Karpas-422 (cell line): ENCODE data around the gene LEMD1. TPM values are rescaled to one million over a fixed set of nuclear protein-coding genes. Genes with fewer than 3 reads are reported as not detected.

Source experiments
- DNase-seq: peaks from one replicate; pipeline ENCODE4 v3.0.0-alpha.2; 2015
- H2AFZ ChIP-seq: fragments of 200-600 bp; sonication (generic); 2 replicates; pipeline ENCODE4 v1.6.1; 2014; ENCODE audit warnings: antibody characterized with exemption, low read length, mixed read lengths
- H3K27ac ChIP-seq: fragments of 200-600 bp; sonication (generic); 2 replicates; pipeline ENCODE4 v1.5.1; 2014; ENCODE audit warnings: mild to moderate bottlenecking, low read length, moderate library complexity
- H3K27me3 ChIP-seq: fragments of 200-600 bp; sonication (generic); 2 replicates; pipeline ENCODE4 v1.6.1; 2014; ENCODE audit warnings: low read length, mixed read lengths
- H3K36me3 ChIP-seq: fragments of 200-600 bp; sonication (generic); 2 replicates; pipeline ENCODE4 v1.6.1; 2014; ENCODE audit warnings: low read length, mixed read lengths; ENCODE audit not compliant: insufficient read depth
- H3K4me1 ChIP-seq: fragments of 200-600 bp; sonication (generic); 2 replicates; pipeline ENCODE4 v1.6.1; 2014; ENCODE audit warnings: mild to moderate bottlenecking, low read length, mixed read lengths
- H3K4me2 ChIP-seq: fragments of 200-600 bp; sonication (generic); 2 replicates; pipeline ENCODE4 v1.6.1; 2014; ENCODE audit warnings: low read length, low read depth, mild to moderate bottlenecking; ENCODE audit not compliant: poor library complexity, severe bottlenecking
- H3K4me3 ChIP-seq: fragments of 200-600 bp; sonication (generic); 2 replicates; pipeline ENCODE4 v1.5.1; 2014; ENCODE audit warnings: mild to moderate bottlenecking, antibody characterized with exemption, low read length, mixed read lengths
- H3K79me2 ChIP-seq: fragments of 200-600 bp; sonication (generic); 2 replicates; pipeline ENCODE4 v1.6.1; 2014; ENCODE audit warnings: mild to moderate bottlenecking, low read length, mixed read lengths
- H3K9ac ChIP-seq: fragments of 200-600 bp; sonication (generic); 2 replicates; pipeline ENCODE4 v1.6.0; 2014; ENCODE audit warnings: low read length
- H3K9me2 ChIP-seq: fragments of 200-600 bp; sonication (generic), shearing (Covaris generic); replicated peaks from 2 replicates; pipeline ENCODE4 v1.6.0; 2014; ENCODE audit warnings: mild to moderate bottlenecking, low read length, moderate library complexity; ENCODE audit not compliant: insufficient read depth
- H3K9me3 ChIP-seq: fragments of 300-700, 200-600 bp; sonication (generic); 2 replicates; pipeline ENCODE4 v1.6.1; 2014; ENCODE audit warnings: low read length, mixed read lengths
- H4K20me1 ChIP-seq: fragments of 200-600 bp; sonication (generic); 2 replicates; pipeline ENCODE4 v1.6.1; 2014; ENCODE audit warnings: mild to moderate bottlenecking, antibody characterized with exemption, low read length, low read depth; ENCODE audit not compliant: insufficient read depth
- total RNA-seq: library from RNA; depleted of rRNA; stranded (reverse); fragments of >200 nt; shearing (Covaris generic); gene quantifications from 2 replicates; pipeline ENCODE4 v1.2.3, GENCODE V29; 2014; ENCODE audit warnings: low replicate concordance

Gene LEMD1
- total RNA-seq, 1 experiment from 2014 or later: not detected

GRCh38 chr1:205444300-205444930 is 22.6 kb upstream of the LEMD1 start:
- Histone ChIP-seq H3K36me3 (no peaks in the 10 kb centered on the region), H3K79me2 (no peaks in the 10 kb centered on the region), H3K9me2 (no peaks in the 10 kb centered on the region), H3K9ac (no peak overlapping the region), H3K4me3 (no peak overlapping the region), H3K27ac (no peak overlapping the region), H3K27me3 (no peaks in the 10 kb centered on the region), H4K20me1 (no peaks in the 10 kb centered on the region), H3K4me2 (no peak overlapping the region), H3K9me3 (no peaks in the 10 kb centered on the region), H2AFZ (no peak overlapping the region), H3K4me1 (peaks cover 18% of the 10 kb centered on the region)
- no peak for DNase-seq

- no peaks in the 10 kb centered on the region for H3K36me3 ChIP-seq
- H3K9me3 ChIP-seq: no peaks in the 10 kb centered on the region
- no peak for DNase-seq
- no peaks in the 10 kb centered on the region for H4K20me1 ChIP-seq
- no peaks in the 10 kb centered on the region for H3K79me2 ChIP-seq
- no peak overlapping the region for H3K27ac ChIP-seq
- peaks cover 18% of the 10 kb centered on the region for H3K4me1 ChIP-seq
- no peak overlapping the region for H3K9ac ChIP-seq
- H2AFZ ChIP-seq: no peak overlapping the region
- no peak overlapping the region for H3K4me3 ChIP-seq
- H3K4me2 ChIP-seq: no peak overlapping the region
- H3K9me2 ChIP-seq: no peaks in the 10 kb centered on the region
- H3K27me3 ChIP-seq: no peaks in the 10 kb centered on the region
Observed at GRCh38 chr1:205443585-205444299, 21.9 kb upstream of the LEMD1 start.

GRCh38 chr1:205442051-205442725 is 20.3 kb upstream of the LEMD1 start:
- no peaks in the 10 kb centered on the region for H3K36me3 ChIP-seq
- peaks cover 18% of the 10 kb centered on the region for H3K4me1 ChIP-seq
- no peak overlapping the region for H2AFZ ChIP-seq
- H3K27me3 ChIP-seq: no peaks in the 10 kb centered on the region
- no peaks in the 10 kb centered on the region for H3K79me2 ChIP-seq
- no peak overlapping the region for H3K9ac ChIP-seq
- no peak overlapping the region for H3K4me2 ChIP-seq
- no peaks in the 10 kb centered on the region for H3K9me3 ChIP-seq
- no peaks in the 10 kb centered on the region for H4K20me1 ChIP-seq
- no peak overlapping the region for H3K4me3 ChIP-seq
- DNase-seq: no peak
- no peaks in the 10 kb centered on the region for H3K9me2 ChIP-seq
- H3K27ac ChIP-seq: no peak overlapping the region

GRCh38 chr1:205441716-205442050 is 19.8 kb upstream of the LEMD1 start:
- Histone ChIP-seq H3K4me2 (no peak overlapping the region), H4K20me1 (no peaks in the 10 kb centered on the region), H3K9me3 (no peaks in the 10 kb centered on the region), H3K79me2 (no peaks in the 10 kb centered on the region), H3K9ac (no peak overlapping the region), H3K27ac (no peak overlapping the region), H3K27me3 (no peaks in the 10 kb centered on the region), H2AFZ (no peak overlapping the region), H3K4me3 (no peak overlapping the region), H3K4me1 (peaks cover 18% of the 10 kb centered on the region), H3K36me3 (no peaks in the 10 kb centered on the region), H3K9me2 (no peaks in the 10 kb centered on the region)
- DNase-seq: no peak

DNA sequence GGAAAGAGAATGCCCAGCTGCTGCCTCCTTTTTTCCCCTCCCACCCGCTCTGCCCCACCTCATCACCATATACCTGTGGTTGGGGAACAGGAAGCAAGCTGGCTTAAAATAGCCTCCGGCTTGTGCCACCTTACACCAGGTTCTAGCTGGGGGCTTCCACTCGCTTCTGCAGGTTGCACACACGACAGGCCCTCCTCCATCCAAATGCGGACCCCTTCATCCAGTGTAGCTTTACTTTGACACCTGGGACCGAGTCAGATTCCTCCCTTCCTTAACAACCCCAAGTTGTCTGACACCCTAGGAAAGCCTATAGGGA is 19.4 kb upstream of the LEMD1 start:
- Histone ChIP-seq H3K4me3 (no peak overlapping the region; the same call in 1 of the 2 replicates), H3K4me2 (peak overlapping the region; percentile 51), H3K36me3 (no peaks in the 10 kb centered on the region), H3K9ac (no peak overlapping the region), H2AFZ (0 out of 2 replicates have a peak overlapping the region, but pooled peaks have one; percentile 42), H3K4me1 (peaks cover 18% of the 10 kb centered on the region), H3K79me2 (no peaks in the 10 kb centered on the region), H4K20me1 (no peaks in the 10 kb centered on the region), H3K9me3 (no peaks in the 10 kb centered on the region), H3K9me2 (no peaks in the 10 kb centered on the region), H3K27ac (no peak overlapping the region), H3K27me3 (no peaks in the 10 kb centered on the region)
- DNase-seq: peak; percentile 44

- peak overlapping the region; percentile 42; the same call in 1 of the 2 replicates for H2AFZ ChIP-seq
- H3K4me1 ChIP-seq: peaks cover 21% of the 10 kb centered on the region
- H3K9ac ChIP-seq: peak overlapping the region; percentile 39
- no peaks in the 10 kb centered on the region for H3K79me2 ChIP-seq
- peak overlapping the region; percentile 32; the same call in 1 of the 2 replicates for H3K4me3 ChIP-seq
- H3K36me3 ChIP-seq: no peaks in the 10 kb centered on the region
- no peaks in the 10 kb centered on the region for H3K27me3 ChIP-seq
- H3K9me2 ChIP-seq: no peaks in the 10 kb centered on the region
- H3K27ac ChIP-seq: no peak overlapping the region
- no peaks in the 10 kb centered on the region for H3K9me3 ChIP-seq
- peak; percentile 51 for DNase-seq
- 0 out of 2 replicates have a peak, but pooled peaks cover 2% of the 10 kb centered on the region for H4K20me1 ChIP-seq
- H3K4me2 ChIP-seq: peak overlapping the region; percentile 51
Observed at GRCh38 chr1:205440476-205441317, 18.8 kb upstream of the LEMD1 start.

- no peaks in the 10 kb centered on the region for H3K79me2 ChIP-seq
- no peaks in the 10 kb centered on the region for H3K9me2 ChIP-seq
- no peak overlapping the region for H3K27ac ChIP-seq
- H3K4me3 ChIP-seq: no peak overlapping the region; the same call in 1 of the 2 replicates
- H4K20me1 ChIP-seq: 0 out of 2 replicates have a peak, but pooled peaks cover 4% of the 10 kb centered on the region
- no peak for DNase-seq
- peaks cover 27% of the 10 kb centered on the region for H3K4me1 ChIP-seq
- peak overlapping the region; percentile 39 for H3K9ac ChIP-seq
- 0 out of 2 replicates have a peak overlapping the region, but pooled peaks have one; percentile 42 for H2AFZ ChIP-seq
- no peaks in the 10 kb centered on the region for H3K9me3 ChIP-seq
- H3K4me2 ChIP-seq: no peak overlapping the region
- H3K27me3 ChIP-seq: no peaks in the 10 kb centered on the region
- no peaks in the 10 kb centered on the region for H3K36me3 ChIP-seq
Observed at GRCh38 chr1:205440121-205440475, 18.2 kb upstream of the LEMD1 start.
